Aorta (tissue), 5 donors: Measurements from ENCODE around the gene LONP1. TPM values are rescaled to one million over a fixed set of nuclear protein-coding genes. Genes with fewer than 3 reads are reported as not detected.
"Not testable (repeated sequence)": the region's sequence is repeated elsewhere in the genome, so short reads cannot be mapped to it uniquely, and the experiment has no call there.

Experiments used
- ATAC-seq: fragments of 200-7000 bp; cut with Tn5 transposase; one replicate; pipeline ENCODE4 v1.9.1; 2022; ENCODE audit warnings: moderate library complexity; ENCODE audit not compliant: low FRiP score
- DNase-seq, 2 donors: peaks; one replicate each; pipeline ENCODE4 v3.0.0-alpha.2; 2020
- H3K27ac ChIP-seq, 2 donors: one replicate each; pipeline ENCODE4 v1.5.1; 2013; ENCODE audit warnings: low read length in 2 of 2, mild to moderate bottlenecking in 2 of 2, moderate library complexity in 2 of 2, control low read depth in 1 of 2, inconsistent platforms in 1 of 2, low read depth in 1 of 2
- H3K27me3 ChIP-seq, 2 donors: one replicate each; pipeline ENCODE4 v1.6.1; 2013; ENCODE audit warnings: control low read depth in 1 of 2, low read length in 1 of 2, mild to moderate bottlenecking in 1 of 2, moderate library complexity in 1 of 2; ENCODE audit not compliant: insufficient read depth in 2 of 2, control insufficient read depth in 1 of 2
- H3K36me3 ChIP-seq, 2 donors: one replicate each; pipeline ENCODE4 v1.6.1; 2013; ENCODE audit warnings: control low read depth in 1 of 2, low read length in 1 of 2, mild to moderate bottlenecking in 1 of 2; ENCODE audit not compliant: insufficient read depth in 2 of 2, control insufficient read depth in 1 of 2
- H3K4me1 ChIP-seq, 2 donors: one replicate each; pipeline ENCODE4 v1.6.1; 2013; ENCODE audit warnings: low read length in 2 of 2, control low read depth in 1 of 2, mild to moderate bottlenecking in 1 of 2, moderate library complexity in 1 of 2; ENCODE audit not compliant: insufficient read depth in 2 of 2, control insufficient read depth in 1 of 2
- H3K4me3 ChIP-seq, 2 donors: one replicate each; pipeline ENCODE4 v1.5.1; 2013; ENCODE audit warnings: low read length in 2 of 2, control low read depth in 1 of 2, mild to moderate bottlenecking in 1 of 2
- H3K9me3 ChIP-seq: one replicate; pipeline ENCODE4 v1.6.1; 2013; ENCODE audit warnings: mild to moderate bottlenecking, low read length; ENCODE audit not compliant: control insufficient read depth
- WGBS, 2 donors: extraction: QIAGEN DNeasy Blood & Tissue Kit; methylation state at CpG; one replicate each; pipeline ENCODE4 v1.1.7; 2013; 5-methylcytosine and 5-hydroxymethylcytosine counted together
- intact Hi-C, 2 donors: fragments of 100-400 bp; cut with DNase I; formaldehyde crosslinking; loops; one replicate each; pipeline versions ENCODE4 v1.14.2 to v1.15.0; 2022
- polyA plus RNA-seq, 2 donors: library from polyadenylated mRNA; stranded (reverse); fragments of 200-250 nt; gene quantifications; one replicate each; pipeline ENCODE4 v1.2.3, GENCODE V29; 2013
- total RNA-seq, 2 donors: library from RNA; stranded (reverse); fragmentation: NEBNext Ultra II Directional; extraction: Animal tissue kit (Norgen Biotek cat#: 25700); gene quantifications; one replicate each; pipeline ENCODE4 v1.2.1, GENCODE V29; 2021
- donor health status: healthy with polysubstance abuse.
- donor health status: Bipolar disorder and iron deficiency.
- donor health status: DM: no; HTN: no; CAD: no.
- donor health status: DM: no; HTN: no; CAD: no.
- donor health status: DM: yes; HTN: yes; CAD: no.

LONP1 gene
- total and polyA plus RNA-seq, 4 donors = 20.4 to 64.6 (median 43.3) TPM

- no peak for ATAC-seq
- H3K4me1 ChIP-seq = no peaks in the 10 kb centered on the region
- intact Hi-C loops = no loop called here
- H3K27ac ChIP-seq = no peak overlapping the region
- WGBS, 2 donors = 82 to 84% methylated on average over 16 of the region's 16 CpGs
- H3K4me3 ChIP-seq = no peak overlapping the region
- H3K27me3 ChIP-seq = no peaks in the 10 kb centered on the region
- no peak for DNase-seq
- H3K9me3 ChIP-seq = no peaks in the 10 kb centered on the region
- H3K36me3 ChIP-seq = no peaks in the 10 kb centered on the region
Measured at GRCh38 chr19:5705552-5705951, 14.4 kb downstream of the LONP1 start.

GRCh38 chr19:5703819-5704818 lies 15.8 kb downstream of the LONP1 start:
- 96% methylated on average over 40 of the region's 40 CpGs for WGBS, 2 donors
- H3K9me3 ChIP-seq = no peaks in the 10 kb centered on the region
- H3K27ac ChIP-seq = no peak overlapping the region
- peaks cover 0 to under 1% of the 10 kb centered on the region in 2 donors for H3K36me3 ChIP-seq
- no peaks in the 10 kb centered on the region for H3K27me3 ChIP-seq
- intact Hi-C loops = no loop called here
- ATAC-seq (no peak), DNase-seq (no peak)
- no peaks in the 10 kb centered on the region for H3K4me1 ChIP-seq
- no peak overlapping the region for H3K4me3 ChIP-seq

- intact Hi-C loops, H3K4me1 ChIP-seq, H3K9me3 ChIP-seq, DNase-seq, H3K36me3 ChIP-seq, H3K27ac ChIP-seq, H3K4me3 ChIP-seq, H3K27me3 ChIP-seq, ATAC-seq: not testable (repeated sequence)
- 86 to 90% methylated on average over 8 to 23 of the region's 28 CpGs for WGBS, 2 donors
Measured at GRCh38 chr19:5702053-5702410, 17.9 kb downstream of the LONP1 start.

- H3K4me3 ChIP-seq = no peak overlapping the region
- DNase-seq (no peak), ATAC-seq (no peak)
- 94 to 95% methylated on average over 22 of the region's 22 CpGs for WGBS, 2 donors
- no peaks in the 10 kb centered on the region for H3K9me3 ChIP-seq
- no peaks in the 10 kb centered on the region for H3K27me3 ChIP-seq
- intact Hi-C loops = no loop called here
- peaks cover 0 to 8% of the 10 kb centered on the region in 2 donors for H3K36me3 ChIP-seq
- no peaks in the 10 kb centered on the region for H3K4me1 ChIP-seq
- H3K27ac ChIP-seq = no peak overlapping the region
Measured at GRCh38 chr19:5700455-5701092, 19.4 kb downstream of the LONP1 start.

GRCh38 chr19:5698635-5699422 lies 21.1 kb downstream of the LONP1 start:
- Histone ChIP-seq H3K4me1 (no peaks in the 10 kb centered on the region), H3K9me3 (no peaks in the 10 kb centered on the region), H3K4me3 (no peak overlapping the region), H3K27me3 (no peaks in the 10 kb centered on the region), H3K27ac (no peak overlapping the region), H3K36me3 (peaks cover 0 to 10% of the 10 kb centered on the region in 2 donors)
- 89% methylated on average over 38 of the region's 38 CpGs for WGBS, 2 donors
- intact Hi-C loops = no loop called here
- DNase-seq = no peak
- no peak for ATAC-seq

GRCh38 chr19:5697890-5698634 lies 21.9 kb downstream of the LONP1 start:
- DNase-seq = no peak
- H3K27me3 ChIP-seq = no peaks in the 10 kb centered on the region
- no peak for ATAC-seq
- no peaks in the 10 kb centered on the region for H3K9me3 ChIP-seq
- H3K27ac ChIP-seq = no peak overlapping the region
- intact Hi-C loops = no loop called here
- no peak overlapping the region for H3K4me3 ChIP-seq
- WGBS, 2 donors = 79 to 80% methylated on average over 30 of the region's 30 CpGs
- no peaks in the 10 kb centered on the region for H3K4me1 ChIP-seq
- H3K36me3 ChIP-seq = peaks cover 0 to 10% of the 10 kb centered on the region in 2 donors

GRCh38 chr19:5697022-5697889 lies 22.7 kb downstream of the LONP1 start:
- intact Hi-C loops = no loop called here
- Histone ChIP-seq H3K27ac (no peak overlapping the region), H3K36me3 (peaks cover 0 to 10% of the 10 kb centered on the region in 2 donors), H3K9me3 (no peaks in the 10 kb centered on the region), H3K4me3 (no peak overlapping the region), H3K27me3 (no peaks in the 10 kb centered on the region), H3K4me1 (no peaks in the 10 kb centered on the region)
- DNase-seq = no peak
- WGBS, 2 donors = 75 to 79% methylated on average over 24 to 25 of the region's 25 CpGs
- no peak for ATAC-seq
